ENCODE data around the gene PGAP1.

GRCh38 chr2:196924051-196924450 is 2.5 kb downstream of the PGAP1 start:
- TF ChIP-seq CTCF (IDR thresholded peaks at IDR 0.05) = no peak
- TF ChIP-seq, protein P1, sequence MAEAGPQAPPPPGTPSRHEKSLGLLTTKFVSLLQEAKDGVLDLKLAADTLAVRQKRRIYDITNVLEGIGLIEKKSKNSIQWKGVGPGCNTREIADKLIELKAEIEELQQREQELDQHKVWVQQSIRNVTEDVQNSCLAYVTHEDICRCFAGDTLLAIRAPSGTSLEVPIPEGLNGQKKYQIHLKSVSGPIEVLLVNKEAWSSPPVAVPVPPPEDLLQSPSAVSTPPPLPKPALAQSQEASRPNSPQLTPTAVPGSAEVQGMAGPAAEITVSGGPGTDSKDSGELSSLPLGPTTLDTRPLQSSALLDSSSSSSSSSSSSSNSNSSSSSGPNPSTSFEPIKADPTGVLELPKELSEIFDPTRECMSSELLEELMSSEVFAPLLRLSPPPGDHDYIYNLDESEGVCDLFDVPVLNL (CRISPR knock-in tag; IDR thresholded peaks at IDR 0.05; ENCODE audit: borderline replicate concordance, low read depth) = no peak
- no peak for TF ChIP-seq MXD4 (CRISPR knock-in tag; IDR thresholded peaks at IDR 0.05; ENCODE audit: borderline replicate concordance)
- TF ChIP-seq FOXK1 (CRISPR knock-in tag; IDR thresholded peaks at IDR 0.05) = no peak
- no peak for TF ChIP-seq CREB1 (CRISPR knock-in tag; IDR thresholded peaks at IDR 0.05)
- no peak for TF ChIP-seq ATF1 (CRISPR knock-in tag; IDR thresholded peaks at IDR 0.05)
- no peak for TF ChIP-seq ESRRA (CRISPR knock-in tag; IDR thresholded peaks at IDR 0.05; ENCODE audit: borderline replicate concordance)
- TF ChIP-seq TEAD4 (CRISPR knock-in tag; IDR thresholded peaks at IDR 0.05) = no peak
- TF ChIP-seq USF2 (CRISPR knock-in tag; IDR thresholded peaks at IDR 0.05) = no peak
- TF ChIP-seq E2F1 (CRISPR knock-in tag; IDR thresholded peaks at IDR 0.05) = no peak
- no peak for TF ChIP-seq TCF7 (CRISPR knock-in tag; IDR thresholded peaks at IDR 0.05; ENCODE audit: low read depth)
- no peak for TF ChIP-seq ZNF121 (CRISPR knock-in tag; IDR thresholded peaks at IDR 0.05)

All from WTC11 (cell line).